Anterior cingulate cortex (tissue), 58 donors: ENCODE data around the gene PAGR1.
"Not testable (repeated sequence)": the region's sequence is repeated elsewhere in the genome, so short reads cannot be mapped to it uniquely, and the experiment has no call there.

ENCODE experiments used
- DNase-seq, 58 donors: peaks; one replicate each; lab custom pipeline; 2025; lab: John Stamatoyannopoulos, UW

Gene PAGR1

GRCh38 chr16:29791845-29792807 lies 23.8 kb upstream of the PAGR1 start:
- no peak for DNase-seq

- not testable (repeated sequence) for DNase-seq
These were observed 22.8 kb upstream of the PAGR1 start for GRCh38 chr16:29793153-29793552.

- no peak for DNase-seq
These were observed 21.7 kb upstream of the PAGR1 start for GRCh38 chr16:29794231-29794710.

GRCh38 chr16:29802416-29802935 lies 13.5 kb upstream of the PAGR1 start:
- DNase-seq: no peak

- no peak for DNase-seq
These were observed 11.9 kb upstream of the PAGR1 start for GRCh38 chr16:29804020-29804419.

- peak in 17 of 58 donors; percentile 16 to 79 (median 45) for DNase-seq
These were observed 11.3 kb upstream of the PAGR1 start for GRCh38 chr16:29804455-29805231.

- peak; percentile 88 to 100 (median 97) for DNase-seq
These were observed 10.5 kb upstream of the PAGR1 start for GRCh38 chr16:29805232-29806098.

- DNase-seq: peak in 8 of 58 donors; percentile 74 to 92 (median 76)
These were observed 9.8 kb upstream of the PAGR1 start, which contains the start of gene MAZ for GRCh38 chr16:29806099-29806579. Gene MAZ (plus strand): TSS chr16:29806529. CDS start chr16:29806702, 173 bp downstream.

GRCh38 chr16:29806641-29807425 lies 9.1 kb upstream of the PAGR1 start:
- DNase-seq: peak in 7 of 58 donors; percentile 17 to 55 (median 22)

- peak in 56 of 58 donors; percentile 58 to 95 (median 83) for DNase-seq
These were observed 8.3 kb upstream of the PAGR1 start for GRCh38 chr16:29807426-29808218.

GRCh38 chr16:29808219-29808900 lies 7.6 kb upstream of the PAGR1 start:
- no peak for DNase-seq

GRCh38 chr16:29809031-29809747 lies 6.8 kb upstream of the PAGR1 start:
- peak in 1 of 58 donors; percentile 0 for DNase-seq

GRCh38 chr16:29809850-29810698 lies 5.9 kb upstream of the PAGR1 start:
- peak in 2 of 58 donors; percentile 20 to 28 for DNase-seq

- DNase-seq: no peak
These were observed 5.2 kb upstream of the PAGR1 start for GRCh38 chr16:29810699-29811169.

- DNase-seq: peak in 55 of 58 donors; percentile 66 to 97 (median 87)
These were observed 4.6 kb upstream of the PAGR1 start for GRCh38 chr16:29811170-29811895.
